Heart right ventricle (tissue), 16 donors: ENCODE data around the gene XYLT2. TPM values are rescaled to one million over a fixed set of nuclear protein-coding genes. Genes with fewer than 3 reads are reported as not detected.

Source experiments
- ATAC-seq, 8 donors: fragments of 200-7000 bp; cut with Tn5 transposase; one replicate each; pipeline ENCODE4 v1.9.1; 2020; ENCODE audit warnings: mild to moderate bottlenecking in 8 of 8, moderate library complexity in 8 of 8, moderate number of reproducible peaks in 1 of 8
- DNase-seq, 2 donors: peaks; one replicate each; pipeline ENCODE4 v3.0.0-alpha.2; 2020
- H3K27ac ChIP-seq, 10 donors: fragments of 200-600 bp; sonication (generic) in 2 of 10; one replicate each; pipeline versions ENCODE4 v1.5.0 to v1.8.0; 2020 to 2022; ENCODE audit warnings: mild to moderate bottlenecking in 3 of 10
- H3K27me3 ChIP-seq, 7 donors: fragments of 200-600 bp; one replicate each; pipeline ENCODE4 v1.8.0; 2021 to 2022; ENCODE audit warnings: mild to moderate bottlenecking in 2 of 7
- H3K36me3 ChIP-seq, 9 donors: fragments of 200-600 bp; sonication (generic) in 1 of 9; one replicate each; pipeline versions ENCODE4 v1.5.0 to v1.8.0; 2020 to 2022; ENCODE audit warnings: mild to moderate bottlenecking in 2 of 9
- H3K4me1 ChIP-seq, 9 donors: fragments of 200-600 bp; sonication (generic) in 1 of 9; one replicate each; pipeline versions ENCODE4 v1.5.0 to v1.8.0; 2020 to 2022; ENCODE audit warnings: mild to moderate bottlenecking in 4 of 9
- H3K4me3 ChIP-seq, 10 donors: fragments of 200-600 bp; sonication (generic) in 2 of 10; one replicate each; pipeline versions ENCODE4 v1.5.0 to v1.8.0; 2020 to 2022; ENCODE audit warnings: mild to moderate bottlenecking in 7 of 10, moderate library complexity in 2 of 10
- H3K9me3 ChIP-seq, 11 donors: fragments of 200-600 bp in 10 of 11; sonication (generic) in 2 of 11; one replicate each; pipeline versions ENCODE4 v1.5.0 to v1.8.0; 2013 to 2022; ENCODE audit warnings: mild to moderate bottlenecking in 2 of 11, control low read depth in 1 of 11, moderate library complexity in 1 of 11
- CTCF ChIP-seq, 9 donors: fragments of 200-600 bp; sonication (generic) in 2 of 9; IDR thresholded peaks; one replicate each; pipeline versions ENCODE4 v1.5.0 to v1.8.0; 2021 to 2022; ENCODE audit warnings: antibody characterized with exemption in 9 of 9, mild to moderate bottlenecking in 5 of 9, moderate library complexity in 1 of 9
- WGBS, 2 donors: extraction: QIAGEN DNeasy Blood & Tissue Kit; methylation state at CpG; one replicate each; pipeline ENCODE4 v1.1.7; 2013; ENCODE audit warnings: inconsistent platforms in 1 of 2; 5-methylcytosine and 5-hydroxymethylcytosine counted together
- intact Hi-C, 10 donors: fragments of 100-400 bp; cut with DNase I; formaldehyde crosslinking; loops; one replicate each; pipeline versions ENCODE4 v1.11.1 to v1.14.2; 2022
- polyA plus RNA-seq, 2 donors: library from polyadenylated mRNA; stranded (reverse); fragments of 200-250 nt; gene quantifications; one replicate each; pipeline ENCODE4 v1.2.3, GENCODE V29; 2013
- total RNA-seq, 10 donors: library from RNA; stranded (reverse); fragmentation: NEBNext Ultra II Directional in 3 of 10; extraction: Animal tissue kit (Norgen Biotek cat#: 25700) in 3 of 10; gene quantifications; one replicate each; pipeline versions ENCODE4 v1.2.1 to v1.2.4, GENCODE V29; 2021 to 2023
- donor health status: Arrhythmogenic right ventricular cardiomyopathy.
- donor health status: ischemic (EF 13 %, LVEDD 7.1; RV severe dilation, severe dysfunction).
- donor health status: healthy with polysubstance abuse.
- donor health status: DM: no; HTN: yes; CAD: no.
- donor health status: DM: no; HTN: no; CAD: no.
- donor health status: ischemic (EF 25% LVEDD 6.9; RV normal size, moderate dysfunction).
- donor health status: ischemic (EF 25% LVEDD 5.7; RV mildly dilated, moderate dysfunction).
- donor health status: healthy.
- donor health status: DM: yes; HTN: yes; CAD: no.
- donor health status: Ischemic cardiomyopathy.
- donor health status: ischemic (EF 35%, LVEDD 5.7; RV mildly dilated, moderate dysfunction).
- donor health status: nonischemic (EF 11% LVEDD 7.7; RV severe dilation, severe dysfunction).
- donor health status: DM: yes; HTN: yes; CAD: no.
- donor health status: PGD.
- donor health status: ischemic (EF 29% LVEDD 5.4; RV normal size, mild dysfunction).
- donor health status: nonischemic (EF 23%, LVEDD 6.1; RV moderate dilation, normal function).

XYLT2 gene
- total and polyA plus RNA-seq, 12 donors = 8.1 to 17.1 (median 11.9) TPM

GRCh38 chr17:50325906-50326305 lies 20.0 kb upstream of the XYLT2 start:
- Histone ChIP-seq H3K36me3 (no peaks in the 10 kb centered on the region), H3K27ac (no peak overlapping the region), H3K9me3 (no peaks in the 10 kb centered on the region), H3K4me3 (no peak overlapping the region), H3K4me1 (no peaks in the 10 kb centered on the region), H3K27me3 (no peaks in the 10 kb centered on the region)
- TF ChIP-seq CTCF (IDR thresholded peaks at IDR 0.05) = no peak
- ATAC-seq (no peak), DNase-seq (no peak)
- intact Hi-C loops = no loop called here
- WGBS, 2 donors = 54 to 60% methylated on average over 4 of the region's 4 CpGs

- Histone ChIP-seq H3K27ac (no peak overlapping the region), H3K4me1 (peaks cover 0 to under 1% (median 0%) of the 10 kb centered on the region in 9 donors), H3K36me3 (no peaks in the 10 kb centered on the region), H3K4me3 (no peak overlapping the region), H3K27me3 (no peaks in the 10 kb centered on the region), H3K9me3 (no peaks in the 10 kb centered on the region)
- no peak for DNase-seq
- WGBS, 2 donors = 77 to 78% methylated on average over 9 of the region's 9 CpGs
- TF ChIP-seq CTCF (IDR thresholded peaks at IDR 0.05) = no peak
- intact Hi-C loops = no loop called here
- no peak for ATAC-seq
Observed at GRCh38 chr17:50326831-50327364, 19.0 kb upstream of the XYLT2 start.

GRCh38 chr17:50328363-50329325 lies 17.3 kb upstream of the XYLT2 start:
- ATAC-seq (no peak), DNase-seq (no peak)
- intact Hi-C loops = no loop called here
- no peak for TF ChIP-seq CTCF (IDR thresholded peaks at IDR 0.05)
- H3K36me3 ChIP-seq = no peaks in the 10 kb centered on the region
- H3K9me3 ChIP-seq = no peaks in the 10 kb centered on the region
- H3K4me1 ChIP-seq = peaks cover 0 to 5% (median 0%) of the 10 kb centered on the region in 9 donors
- WGBS, 2 donors = 76 to 81% methylated on average over 21 of the region's 21 CpGs
- no peak overlapping the region for H3K27ac ChIP-seq
- H3K4me3 ChIP-seq = no peak overlapping the region
- peaks cover 0 to 6% (median 0%) of the 10 kb centered on the region in 7 donors for H3K27me3 ChIP-seq

- WGBS, 2 donors = 85 to 86% methylated on average over 3 of the region's 3 CpGs
- intact Hi-C loops = no loop called here
- Histone ChIP-seq H3K27ac (no peak overlapping the region), H3K9me3 (no peaks in the 10 kb centered on the region), H3K4me3 (no peak overlapping the region), H3K27me3 (peaks cover 0 to 6% (median 0%) of the 10 kb centered on the region in 7 donors), H3K36me3 (no peaks in the 10 kb centered on the region), H3K4me1 (peaks cover 0 to 5% (median 0%) of the 10 kb centered on the region in 9 donors)
- TF ChIP-seq CTCF (IDR thresholded peaks at IDR 0.05) = no peak
- no peak for DNase-seq
- ATAC-seq = peak in 1 of 8 donors; percentile 18
Observed at GRCh38 chr17:50329716-50330115, 16.2 kb upstream of the XYLT2 start.
